Endothelial cell of umbilical vein (primary cell): Measurements from ENCODE around the gene HNRNPH2. TPM values are rescaled to one million over a fixed set of nuclear protein-coding genes. Genes with fewer than 3 reads are reported as not detected.
A peak's percentile ranks its signal among the peaks of the same experiment; 100 is the strongest.

Experiments
- BruUV-seq: library from RNA; stranded (reverse); fragments of 400-500 nt; replicated peaks from 2 replicates; lab custom pipeline; 2021; lab: Mats Ljungman, UMichigan
- CTCF ChIA-PET: fragments of 300-600, 350-600 bp; sonication (Branson Sonifier 250); formaldehyde crosslinking; loops from one replicate; lab custom pipeline; 2021; ENCODE audit warnings: antibody characterized with exemption, inconsistent platforms; lab: Charles Lee
- POLR2A ChIA-PET: fragments of 300-600, 350-600 bp; sonication (Branson Sonifier 250); formaldehyde crosslinking; loops from one replicate; lab custom pipeline; 2021; ENCODE audit warnings: antibody characterized with exemption, inconsistent platforms; lab: Charles Lee
- DNase-seq: peaks from one replicate; pipeline ENCODE4 v3.0.0-alpha.2; 2011; ENCODE audit warnings: low read depth, low spot score
- FAIRE-seq: peaks from 2 replicates; lab custom pipeline; 2011; peaks lifted over from hg19 to GRCh38; lab: Jason Lieb, UNC
- H2AFZ ChIP-seq: 2 replicates; pipeline ENCODE4 v1.6.0; 2012; ENCODE audit warnings: low read depth, low read length, control low read depth, inconsistent platforms
- H3K27ac ChIP-seq: 2 replicates; pipeline ENCODE4 v1.5.1; 2011; ENCODE audit warnings: low read depth, mild to moderate bottlenecking, control low read depth, low read length, moderate library complexity; ENCODE audit not compliant: insufficient read depth
- H3K27me3 ChIP-seq, 2 experiments: 2 replicates each; pipeline versions ENCODE4 v1.6.0 to v1.6.1; 2011; ENCODE audit warnings: low read length in 2 of 2, mixed read lengths in 1 of 2; ENCODE audit not compliant: control insufficient read depth in 2 of 2, insufficient read depth in 2 of 2
- H3K36me3 ChIP-seq, 2 experiments: 2 replicates in 1 of 2; 3 replicates in 1 of 2; pipeline ENCODE4 v1.5.1; 2011; ENCODE audit warnings: low read length in 2 of 2, mild to moderate bottlenecking in 1 of 2, moderate library complexity in 1 of 2; ENCODE audit not compliant: control insufficient read depth in 2 of 2, insufficient read depth in 2 of 2; ENCODE audit errors: extremely low read depth in 1 of 2
- H3K4me1 ChIP-seq: 3 replicates; pipeline ENCODE4 v1.5.1; 2011; ENCODE audit warnings: mild to moderate bottlenecking, low read length; ENCODE audit not compliant: control insufficient read depth, insufficient read depth; ENCODE audit errors: extremely low read depth
- H3K4me2 ChIP-seq: 2 replicates; pipeline ENCODE4 v1.6.1; 2011; ENCODE audit warnings: low read length, control low read depth, mixed read lengths; ENCODE audit not compliant: insufficient read depth
- H3K4me3 ChIP-seq, 3 experiments: fragments of 200-600 bp in 1 of 3; sonication (generic), shearing (Covaris generic) in 1 of 3; replicated peaks in 1 of 3; 2 replicates each; pipeline ENCODE4 v1.5.1; 2011 to 2016; ENCODE audit warnings: control low read depth in 3 of 3, low read length in 3 of 3, mild to moderate bottlenecking in 2 of 3, inconsistent platforms in 1 of 3, low read depth in 1 of 3, moderate library complexity in 1 of 3; ENCODE audit not compliant: insufficient read depth in 1 of 3
- H3K79me2 ChIP-seq: 2 replicates; pipeline ENCODE4 v1.6.0; 2012; ENCODE audit warnings: low read length, inconsistent platforms; ENCODE audit not compliant: control insufficient read depth, insufficient read depth
- H3K9ac ChIP-seq: replicated peaks from 2 replicates; pipeline ENCODE3; 2011; ENCODE audit warnings: low read length, control low read depth; ENCODE audit not compliant: insufficient read depth; ENCODE audit errors: extremely low read depth
- H3K9me1 ChIP-seq: replicated peaks from 3 replicates; pipeline ENCODE4 v1.6.0; 2011; ENCODE audit warnings: mild to moderate bottlenecking, low read length; ENCODE audit not compliant: control insufficient read depth, insufficient read depth; ENCODE audit errors: extremely low read depth
- H3K9me3 ChIP-seq: replicated peaks from 2 replicates; pipeline ENCODE4 v1.5.1; 2012; ENCODE audit warnings: low read length, inconsistent platforms; ENCODE audit not compliant: control insufficient read depth, insufficient read depth
- H4K20me1 ChIP-seq: replicated peaks from 2 replicates; pipeline ENCODE3; 2011; ENCODE audit warnings: mild to moderate bottlenecking, low read length; ENCODE audit not compliant: control insufficient read depth, insufficient read depth; ENCODE audit errors: extremely low read depth
- EZH2 ChIP-seq: IDR thresholded peaks from 2 replicates; pipeline ENCODE4 v1.6.1; 2012; ENCODE audit warnings: borderline replicate concordance, low read depth, mild to moderate bottlenecking, moderate library complexity, low read length, inconsistent platforms; ENCODE audit not compliant: severe bottlenecking
- FOS ChIP-seq: IDR thresholded peaks from 2 replicates; pipeline ENCODE4 v1.6.1; 2011; ENCODE audit warnings: mild to moderate bottlenecking, low read length, moderate library complexity, borderline replicate concordance; ENCODE audit not compliant: insufficient read depth
- GATA2 ChIP-seq: IDR thresholded peaks from 2 replicates; pipeline ENCODE4 v1.7.0; 2011; ENCODE audit warnings: low read depth, mild to moderate bottlenecking, moderate library complexity, mixed read lengths, low read length; ENCODE audit not compliant: insufficient read length, insufficient read depth
- JUN ChIP-seq: IDR thresholded peaks from 2 replicates; pipeline ENCODE4 v1.6.1; 2011; ENCODE audit warnings: borderline replicate concordance, low read depth; ENCODE audit not compliant: insufficient read length, insufficient read depth
- MYC ChIP-seq: IDR thresholded peaks from one replicate; pipeline ENCODE4 v1.6.1; 2011; ENCODE audit warnings: mild to moderate bottlenecking, low read depth, low read length
- POLR2A ChIP-seq: IDR thresholded peaks from 2 replicates; pipeline ENCODE4 v1.6.1; 2012; ENCODE audit warnings: low read depth, mild to moderate bottlenecking, control low read depth, low read length
- POLR2AphosphoS5 ChIP-seq: IDR thresholded peaks from 2 replicates; pipeline ENCODE4 v1.6.1; 2012; ENCODE audit warnings: low read depth, mild to moderate bottlenecking, control low read depth, low read length, moderate library complexity; ENCODE audit not compliant: insufficient read depth
- dilution Hi-C: fragments of 300-500 bp; cut with MboI; formaldehyde crosslinking; loops from one replicate; pipeline ENCODE4 v1.15.0; 2019; ENCODE audit warnings: low sequenced_read_pairs; ENCODE audit not compliant: extremely low pct_ligation_motif_present
- intact Hi-C: fragments of 100-400 bp; cut with micrococcal nuclease; formaldehyde crosslinking; loops from one replicate; pipeline ENCODE4 v1.10.0; 2022
- polyA plus RNA-seq, 4 experiments: library from polyadenylated mRNA; depleted of rRNA in 3 of 4; stranded (reverse) in 3 of 4; unstranded in 1 of 4; fragments of >200 nt; gene quantifications; 2 replicates each; pipeline versions ENCODE4 v1.2.1 to v1.2.3, GENCODE V29; 2011 to 2012; ENCODE audit warnings: missing spikeins in 1 of 4
- total RNA-seq: library from RNA; stranded (reverse); gene quantifications from 2 replicates; pipeline ENCODE4 v1.2.3, GENCODE V29; 2021
- TF ChIP-seq, protein P1 (sequence below), 2 donors: IDR thresholded peaks; 1 replicate in 1 of 2; 2 replicates in 1 of 2; pipeline ENCODE4 v1.5.1; 2011; ENCODE audit warnings: low read length in 2 of 2, mild to moderate bottlenecking in 2 of 2, moderate library complexity in 2 of 2, control low read depth in 1 of 2, inconsistent platforms in 1 of 2, low read depth in 1 of 2; ENCODE audit not compliant: insufficient read depth in 1 of 2; ENCODE audit errors: extremely low read depth in 1 of 2
- TF ChIP-seq, protein P2 (sequence below): IDR thresholded peaks from 2 replicates; pipeline ENCODE4 v1.6.1; 2011; ENCODE audit not compliant: insufficient read depth, insufficient read length

The HNRNPH2 gene
- total and polyA plus RNA-seq, 2 donors (not counting 3 experiments of a cell fraction or from before 2014, with no cell fraction given), result 29.3 to 59.1 TPM

DNA sequence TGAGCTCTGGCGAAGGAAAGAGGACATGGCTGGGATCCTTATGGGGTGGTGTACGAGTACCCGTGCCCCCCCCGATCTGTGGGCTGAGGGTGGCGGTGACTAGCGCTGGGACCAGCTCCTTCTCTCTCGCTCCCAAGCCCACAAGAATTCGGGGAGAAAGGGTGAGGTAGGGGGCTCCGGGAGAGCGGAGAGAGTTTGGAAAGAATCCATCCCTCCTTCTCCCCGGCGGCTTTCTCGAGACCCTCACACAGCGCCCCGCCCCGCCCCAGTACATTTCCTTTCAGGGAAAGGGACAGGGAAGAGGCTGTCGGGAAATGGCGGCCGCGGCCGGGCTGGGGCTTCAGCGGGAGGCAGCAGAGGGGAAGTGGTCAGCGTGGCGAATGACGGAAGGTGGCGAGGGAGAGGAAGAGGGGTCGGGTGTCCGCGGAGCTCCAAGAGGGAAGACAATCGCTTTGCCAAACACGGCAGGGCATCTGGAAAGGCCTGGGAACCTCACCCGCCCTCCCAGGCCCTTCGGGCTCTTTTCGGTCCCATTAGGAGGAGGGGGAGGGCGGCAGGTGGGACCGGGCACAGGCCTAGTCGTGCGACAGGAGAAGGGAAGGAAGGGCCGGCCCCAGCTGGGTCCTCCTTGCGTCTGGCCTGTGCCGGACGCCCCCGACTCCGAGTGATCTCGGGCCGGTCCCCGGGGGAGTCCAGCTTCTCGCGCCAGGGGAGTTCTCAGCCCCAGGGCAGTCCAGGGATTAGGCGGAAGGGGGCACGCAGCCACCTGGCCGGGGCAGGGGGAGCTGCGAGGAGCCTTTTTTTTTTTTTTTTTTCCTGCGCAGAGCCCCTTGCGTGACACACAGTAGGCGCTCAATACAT lies 10.2 kb downstream of the HNRNPH2 start:
- no peaks in the 10 kb centered on the region for H3K36me3 ChIP-seq
- no peaks in the 10 kb centered on the region for H3K9me1 ChIP-seq
- DNase-seq (peak; percentile 56), FAIRE-seq (peak; percentile 46)
- peak overlapping the region; percentile 94 for H3K9ac ChIP-seq
- H3K27ac ChIP-seq, result peak overlapping the region; percentile 90
- peaks cover 11% of the 10 kb centered on the region for H3K4me1 ChIP-seq
- ChIA-PET CTCF (interaction anchor here (1.2 to 1.3 kb wide), 3 partner anchors 10 to 42 kb away, joined by 4 to 5 read pairs (median 5); partner anchors contain the start of gene RPL36A), POLR2A (interaction anchor here (0.6 to 1.0 kb wide), 4 partner anchors 9 to 503 kb away, joined by 3 to 4 read pairs (median 3); partner anchors contain the start of gene ARMCX4)
- no peaks in the 10 kb centered on the region for H3K9me3 ChIP-seq
- H3K4me2 ChIP-seq, result peak overlapping the region; percentile 90
- intact Hi-C loops (loop anchor here (1.0 to 5.0 kb wide), 4 partner anchors 10 to 514 kb away; partner anchors contain the start of genes ARMCX1, ARMCX6, HNRNPH2 and ZMAT1), dilution Hi-C loops (no loop called here)
- H3K79me2 ChIP-seq, result no peaks in the 10 kb centered on the region
- BruUV-seq, result TSS peak; percentile 95
- peak overlapping the region; percentile 43 to 71 (median 60) for H3K4me3 ChIP-seq
- H2AFZ ChIP-seq, result peak overlapping the region; percentile 95
- no peaks in the 10 kb centered on the region for H3K27me3 ChIP-seq
- no peaks in the 10 kb centered on the region for H4K20me1 ChIP-seq
- TF ChIP-seq MYC (no peak), POLR2AphosphoS5 (peak; percentile 27)

DNA sequence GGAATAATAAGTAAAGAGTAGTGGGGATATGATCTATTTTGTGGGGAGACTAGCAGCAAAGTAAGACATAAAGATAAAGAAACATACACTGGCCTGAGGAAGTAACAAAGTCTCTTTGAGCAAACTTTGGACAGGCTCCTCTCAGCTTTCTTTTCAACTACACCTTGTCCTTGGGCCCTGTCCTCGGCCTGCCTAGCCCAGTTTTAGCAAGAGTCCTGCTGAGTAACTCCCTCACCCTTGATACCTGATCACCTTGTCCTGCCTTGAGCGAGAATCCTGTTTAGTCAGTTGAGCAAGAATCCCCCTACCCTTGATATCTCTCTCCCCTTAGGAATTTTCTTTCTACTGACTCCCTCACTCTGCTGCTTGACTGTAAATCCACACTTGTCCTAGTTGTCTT lies 11.5 kb downstream of the HNRNPH2 start:
- Histone ChIP-seq H3K4me2 (no peak overlapping the region), H3K9me3 (no peaks in the 10 kb centered on the region), H3K27me3 (no peaks in the 10 kb centered on the region), H2AFZ (no peak overlapping the region), H3K4me1 (peaks cover 11% of the 10 kb centered on the region), H4K20me1 (no peaks in the 10 kb centered on the region), H3K27ac (no peak overlapping the region), H3K4me3 (no peak overlapping the region), H3K9ac (no peak overlapping the region), H3K36me3 (peaks cover 0 to 1% of the 10 kb centered on the region in 2 experiments), H3K79me2 (no peaks in the 10 kb centered on the region), H3K9me1 (no peaks in the 10 kb centered on the region)
- BruUV-seq, result no TSS peak
- TF ChIP-seq, protein P1, sequence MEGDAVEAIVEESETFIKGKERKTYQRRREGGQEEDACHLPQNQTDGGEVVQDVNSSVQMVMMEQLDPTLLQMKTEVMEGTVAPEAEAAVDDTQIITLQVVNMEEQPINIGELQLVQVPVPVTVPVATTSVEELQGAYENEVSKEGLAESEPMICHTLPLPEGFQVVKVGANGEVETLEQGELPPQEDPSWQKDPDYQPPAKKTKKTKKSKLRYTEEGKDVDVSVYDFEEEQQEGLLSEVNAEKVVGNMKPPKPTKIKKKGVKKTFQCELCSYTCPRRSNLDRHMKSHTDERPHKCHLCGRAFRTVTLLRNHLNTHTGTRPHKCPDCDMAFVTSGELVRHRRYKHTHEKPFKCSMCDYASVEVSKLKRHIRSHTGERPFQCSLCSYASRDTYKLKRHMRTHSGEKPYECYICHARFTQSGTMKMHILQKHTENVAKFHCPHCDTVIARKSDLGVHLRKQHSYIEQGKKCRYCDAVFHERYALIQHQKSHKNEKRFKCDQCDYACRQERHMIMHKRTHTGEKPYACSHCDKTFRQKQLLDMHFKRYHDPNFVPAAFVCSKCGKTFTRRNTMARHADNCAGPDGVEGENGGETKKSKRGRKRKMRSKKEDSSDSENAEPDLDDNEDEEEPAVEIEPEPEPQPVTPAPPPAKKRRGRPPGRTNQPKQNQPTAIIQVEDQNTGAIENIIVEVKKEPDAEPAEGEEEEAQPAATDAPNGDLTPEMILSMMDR (IDR thresholded peaks at IDR 0.05; ENCODE audit: extremely low read depth in 1 of 2, insufficient read depth in 1 of 2, low read depth in 1 of 2, low read length in 2 of 2), result no peak
- no peak for TF ChIP-seq GATA2
- no peak for TF ChIP-seq POLR2AphosphoS5
- TF ChIP-seq MYC, result no peak
- no peak for TF ChIP-seq POLR2A
- TF ChIP-seq, protein P2, sequence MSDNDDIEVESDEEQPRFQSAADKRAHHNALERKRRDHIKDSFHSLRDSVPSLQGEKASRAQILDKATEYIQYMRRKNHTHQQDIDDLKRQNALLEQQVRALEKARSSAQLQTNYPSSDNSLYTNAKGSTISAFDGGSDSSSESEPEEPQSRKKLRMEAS, result no peak
- no peak for TF ChIP-seq EZH2
- TF ChIP-seq FOS, result no peak
- no peak for TF ChIP-seq JUN
- intact Hi-C loops (loop anchor here (2.0 to 5.0 kb wide), 3 partner anchors 131 to 513 kb away; partner anchors contain the start of genes ARMCX1, ARMCX6 and ZMAT1), dilution Hi-C loops (no loop called here)
- ChIA-PET POLR2A (no interaction called here), CTCF (interaction anchor here (1.2 kb wide), 1 partner anchor 8 kb away, joined by 5 read pairs; no protein-coding TSS in a partner anchor)
- DNase-seq (no peak), FAIRE-seq (peak; percentile 53)
